ENCODE measurements around the gene IL36B. TPM values are rescaled to one million over a fixed set of nuclear protein-coding genes. Genes with fewer than 3 reads are reported as not detected.

The IL36B gene
- total RNA-seq, 4 donors from 2014 or later = 2.3 to 11.9 (median 7.6) TPM

DNA sequence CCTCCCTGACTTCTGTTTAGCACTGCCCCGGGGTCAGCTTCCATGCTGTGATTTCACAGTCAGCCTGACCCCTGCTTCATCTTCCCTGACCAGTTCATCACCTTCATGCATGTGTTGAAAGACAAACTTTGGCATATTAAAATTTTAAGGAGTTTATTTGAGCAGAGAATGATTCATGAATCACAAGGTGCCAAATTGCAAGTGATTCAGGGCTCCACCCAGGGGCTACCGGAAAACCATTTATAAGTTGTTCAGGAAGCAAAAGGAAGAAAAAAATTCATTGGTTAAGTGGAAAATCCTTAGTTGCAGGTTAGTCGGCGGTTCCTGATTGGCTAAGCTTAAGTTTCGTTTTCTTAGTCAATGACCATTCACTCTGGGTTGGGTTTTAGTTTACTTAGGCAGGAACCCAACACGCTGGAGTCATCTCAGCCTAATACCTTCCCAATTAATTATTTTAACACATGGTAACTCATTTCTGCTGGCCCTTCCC, 25.7 kb upstream of the IL36B start:
- no peak overlapping the region for H3K4me3 ChIP-seq (ENCODE audit: low read depth, poor library complexity, severe bottlenecking)
- DNase-seq (ENCODE audit: low spot score in 2 of 2) = no peak
- no peak for TF ChIP-seq POLR2A (IDR thresholded peaks at IDR 0.05)
- TF ChIP-seq, protein P1, sequence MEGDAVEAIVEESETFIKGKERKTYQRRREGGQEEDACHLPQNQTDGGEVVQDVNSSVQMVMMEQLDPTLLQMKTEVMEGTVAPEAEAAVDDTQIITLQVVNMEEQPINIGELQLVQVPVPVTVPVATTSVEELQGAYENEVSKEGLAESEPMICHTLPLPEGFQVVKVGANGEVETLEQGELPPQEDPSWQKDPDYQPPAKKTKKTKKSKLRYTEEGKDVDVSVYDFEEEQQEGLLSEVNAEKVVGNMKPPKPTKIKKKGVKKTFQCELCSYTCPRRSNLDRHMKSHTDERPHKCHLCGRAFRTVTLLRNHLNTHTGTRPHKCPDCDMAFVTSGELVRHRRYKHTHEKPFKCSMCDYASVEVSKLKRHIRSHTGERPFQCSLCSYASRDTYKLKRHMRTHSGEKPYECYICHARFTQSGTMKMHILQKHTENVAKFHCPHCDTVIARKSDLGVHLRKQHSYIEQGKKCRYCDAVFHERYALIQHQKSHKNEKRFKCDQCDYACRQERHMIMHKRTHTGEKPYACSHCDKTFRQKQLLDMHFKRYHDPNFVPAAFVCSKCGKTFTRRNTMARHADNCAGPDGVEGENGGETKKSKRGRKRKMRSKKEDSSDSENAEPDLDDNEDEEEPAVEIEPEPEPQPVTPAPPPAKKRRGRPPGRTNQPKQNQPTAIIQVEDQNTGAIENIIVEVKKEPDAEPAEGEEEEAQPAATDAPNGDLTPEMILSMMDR (IDR thresholded peaks at IDR 0.05) = no peak
- intact Hi-C loops (cut with DNase I; ENCODE audit: low total_unique reads) = no loop called here
- WGBS, 2 donors = 35 to 38% methylated on average over 6 of the region's 6 CpGs

DNA sequence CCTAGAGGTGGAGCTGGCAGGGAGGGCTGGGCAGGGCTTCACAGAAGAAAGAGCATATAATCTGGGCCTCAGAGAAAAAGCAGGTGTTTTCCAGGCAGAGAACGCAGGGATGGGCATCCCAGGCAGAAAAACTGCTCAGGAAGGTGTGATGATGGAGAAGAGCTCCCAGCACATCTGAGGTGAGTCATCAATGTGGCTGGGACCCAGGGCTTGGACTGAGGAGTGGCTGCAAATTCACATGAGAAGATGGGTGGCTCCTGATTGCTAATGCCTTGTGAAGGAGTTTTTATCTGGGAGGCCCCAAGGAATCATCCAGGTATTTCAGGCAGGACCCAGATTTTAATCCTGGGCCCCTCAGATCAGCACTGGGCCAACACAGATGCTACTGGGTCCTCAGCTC, 25.3 kb upstream of the IL36B start:
- intact Hi-C loops (cut with DNase I; ENCODE audit: low total_unique reads) = no loop called here
- DNase-seq (ENCODE audit: low spot score in 2 of 2) = peak in 1 of 2 donors; percentile 37
- 30 to 45% methylated on average over 1 of the region's 1 CpG for WGBS, 2 donors

DNA sequence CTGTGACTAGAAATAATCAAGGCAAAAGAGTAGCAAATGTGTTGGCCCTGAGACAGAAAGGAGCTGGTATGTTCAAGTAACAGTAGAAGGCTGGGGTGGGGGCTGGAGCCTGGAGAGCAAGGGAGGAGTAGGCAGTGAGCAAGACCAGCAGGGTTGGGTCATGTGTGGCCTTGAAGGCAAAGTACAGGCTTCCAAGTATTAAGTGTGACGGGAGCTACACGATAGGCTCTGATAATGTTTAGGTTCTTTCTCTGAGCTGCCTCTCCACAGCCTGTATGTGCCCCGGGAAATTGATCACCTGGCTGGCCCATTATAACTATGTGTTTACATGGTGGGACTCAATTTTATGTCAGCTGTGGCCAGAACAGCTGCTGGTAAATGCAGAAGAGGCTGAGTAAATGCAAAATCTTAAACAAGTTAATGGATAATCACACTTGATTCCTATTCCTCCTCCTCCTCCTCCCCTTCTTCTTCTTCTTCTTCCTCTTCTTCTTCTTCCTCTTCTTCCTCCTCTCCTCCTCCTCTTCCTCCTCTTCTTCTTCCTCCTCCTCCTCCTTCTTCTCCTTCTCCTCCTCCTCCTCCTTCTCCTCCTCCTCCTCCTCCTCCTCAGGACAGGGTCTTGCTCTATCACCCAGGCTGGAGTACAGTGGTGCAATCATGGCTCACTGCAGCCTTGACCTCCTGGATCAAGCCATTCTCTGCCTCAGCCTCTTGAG, 24.4 kb upstream of the IL36B start:
- intact Hi-C loops (cut with DNase I; ENCODE audit: low total_unique reads) = no loop called here
- 58 to 73% methylated on average over 3 of the region's 3 CpGs for WGBS, 2 donors
- H3K4me3 ChIP-seq (ENCODE audit: low read depth, poor library complexity, severe bottlenecking) = no peak overlapping the region
- no peak for DNase-seq (ENCODE audit: low spot score in 2 of 2)
- no peak for TF ChIP-seq POLR2A (IDR thresholded peaks at IDR 0.05)
- TF ChIP-seq, protein P1 (IDR thresholded peaks at IDR 0.05) = no peak

More for the DNA sequence above, 25.3 kb upstream of the IL36B start:
- H3K4me3 ChIP-seq (ENCODE audit: low read depth, poor library complexity, severe bottlenecking) = no peak overlapping the region
- TF ChIP-seq, protein P1 (IDR thresholded peaks at IDR 0.05) = no peak
- no peak for TF ChIP-seq POLR2A (IDR thresholded peaks at IDR 0.05)

DNA sequence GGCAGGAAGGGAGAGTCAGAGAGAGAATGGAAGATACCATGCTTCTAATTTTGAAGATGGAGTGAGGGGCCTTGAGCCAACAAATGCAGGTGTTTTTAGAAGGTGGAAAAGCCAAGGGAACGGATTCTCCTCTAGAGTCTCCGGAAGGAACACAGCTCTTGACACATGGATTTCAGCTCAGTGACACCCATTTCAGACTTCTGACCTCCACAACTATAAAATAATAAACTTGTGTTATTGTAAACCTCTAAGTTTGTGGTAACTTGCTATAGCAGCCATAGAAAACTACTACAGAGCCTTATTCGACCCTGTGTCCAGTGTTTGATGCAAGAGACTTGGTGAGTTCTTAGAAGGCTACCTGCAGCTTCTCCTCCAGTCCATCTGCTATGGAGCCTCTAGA, 22.9 kb upstream of the IL36B start:
- no peak overlapping the region for H3K4me3 ChIP-seq (ENCODE audit: low read depth, poor library complexity, severe bottlenecking)
- no peak for DNase-seq (ENCODE audit: low spot score in 2 of 2)
- WGBS, 2 donors = 88 to 89% methylated on average over 3 of the region's 3 CpGs
- TF ChIP-seq, protein P1 (IDR thresholded peaks at IDR 0.05) = no peak
- no peak for TF ChIP-seq POLR2A (IDR thresholded peaks at IDR 0.05)
- intact Hi-C loops (cut with DNase I; ENCODE audit: low total_unique reads) = no loop called here

DNA sequence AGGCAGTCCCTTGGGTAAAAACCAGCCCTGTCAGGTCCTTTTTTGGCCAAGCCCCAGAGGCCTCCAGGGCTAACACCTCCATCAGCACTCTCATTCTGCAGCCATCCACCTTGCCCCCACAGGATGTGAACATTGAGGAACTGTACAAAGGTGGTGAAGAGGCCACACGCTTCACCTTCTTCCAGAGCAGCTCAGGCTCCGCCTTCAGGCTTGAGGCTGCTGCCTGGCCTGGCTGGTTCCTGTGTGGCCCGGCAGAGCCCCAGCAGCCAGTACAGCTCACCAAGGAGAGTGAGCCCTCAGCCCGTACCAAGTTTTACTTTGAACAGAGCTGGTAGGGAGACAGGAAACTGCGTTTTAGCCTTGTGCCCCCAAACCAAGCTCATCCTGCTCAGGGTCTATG, 22.4 kb upstream of the IL36B start:
- no peak for TF ChIP-seq POLR2A (IDR thresholded peaks at IDR 0.05)
- WGBS, 2 donors = 67 to 78% methylated on average over 3 to 5 of the region's 5 CpGs
- DNase-seq (ENCODE audit: low spot score in 2 of 2) = no peak

DNA sequence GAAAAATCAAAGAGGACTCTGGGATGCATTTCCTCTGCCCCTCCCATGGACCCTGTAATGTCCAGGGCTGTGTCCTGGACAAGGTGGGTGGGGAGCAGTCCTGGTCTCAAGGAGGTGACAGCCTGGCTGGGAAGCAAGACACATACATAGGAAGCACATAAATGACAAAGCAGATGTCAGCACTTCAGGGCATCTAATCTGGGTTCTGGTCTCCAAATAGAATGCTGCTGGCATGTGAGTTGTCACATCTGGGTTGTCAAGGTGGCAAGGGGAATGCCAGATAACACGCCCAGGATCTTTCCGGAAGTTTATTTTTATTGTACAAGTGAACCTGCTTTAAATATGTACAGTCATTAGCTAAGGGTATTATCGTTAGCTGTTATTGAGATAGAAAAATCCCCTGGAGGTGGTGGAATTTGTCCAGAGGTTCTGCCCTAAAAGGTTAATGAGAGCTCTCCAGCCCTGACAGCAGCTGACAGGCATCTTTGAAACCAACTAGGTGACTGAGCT, 20.7 kb upstream of the IL36B start:
- H3K4me3 ChIP-seq (ENCODE audit: low read depth, poor library complexity, severe bottlenecking) = no peak overlapping the region
- no peak for DNase-seq (ENCODE audit: low spot score in 2 of 2)
- TF ChIP-seq, protein P1 (IDR thresholded peaks at IDR 0.05) = no peak
- TF ChIP-seq POLR2A (IDR thresholded peaks at IDR 0.05) = no peak
- WGBS, 2 donors = 32 to 49% methylated on average over 3 of the region's 3 CpGs
- intact Hi-C loops (cut with DNase I; ENCODE audit: low total_unique reads) = no loop called here

More for the DNA sequence above, 22.4 kb upstream of the IL36B start:
- intact Hi-C loops (cut with DNase I; ENCODE audit: low total_unique reads) = no loop called here
- H3K4me3 ChIP-seq (ENCODE audit: low read depth, poor library complexity, severe bottlenecking) = no peak overlapping the region
